GM13976 (cell line): Measurements from ENCODE around the gene CREB3L1.
A peak's percentile ranks its signal among the peaks of the same experiment; 100 is the strongest.

Source experiments
- DNase-seq: peaks from one replicate; pipeline ENCODE4 v3.0.0; 2012; ENCODE audit warnings: low spot score
- in situ Hi-C: fragments of 300-500 bp; cut with MboI; formaldehyde crosslinking; loops from one replicate; pipeline ENCODE4 v1.12.0; 2022; ENCODE audit warnings: low sequenced_read_pairs, mixed read lengths, inconsistent platforms; ENCODE audit not compliant: unreplicated experiment
- TF ChIP-seq, protein P1 (sequence below): IDR thresholded peaks from 2 replicates; pipeline ENCODE4 v1.5.1; 2012; ENCODE audit warnings: borderline replicate concordance, mild to moderate bottlenecking; ENCODE audit not compliant: insufficient read depth; ENCODE audit errors: extremely low read depth, missing control alignments, control extremely low read depth

CREB3L1 gene

DNA sequence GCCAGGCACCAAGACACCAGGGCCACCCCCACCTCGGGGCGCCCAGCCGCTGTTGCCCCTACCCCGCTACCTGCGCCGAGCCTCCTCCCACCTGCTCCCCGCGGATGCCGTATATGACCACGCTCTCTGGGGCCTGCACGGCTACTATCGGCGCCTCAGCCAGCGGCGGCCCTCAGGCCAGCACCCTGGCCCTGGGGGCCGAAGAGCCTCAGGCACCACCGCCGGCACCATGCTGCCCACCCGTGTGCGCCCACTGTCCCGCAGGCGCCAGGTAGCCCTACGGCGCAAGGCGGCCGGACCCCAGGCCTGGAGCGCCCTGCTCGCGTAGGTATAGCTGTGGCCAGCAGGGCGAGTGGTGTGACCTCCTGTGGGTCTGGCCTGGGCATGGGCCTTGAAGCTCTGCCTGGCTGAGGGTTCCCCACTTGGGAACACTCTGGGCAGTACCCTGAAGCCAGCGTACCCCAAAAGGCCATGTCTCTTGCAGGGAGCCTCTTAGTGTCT, 89.2 kb downstream of the CREB3L1 start:
- in situ Hi-C loops, result no loop called here

DNA sequence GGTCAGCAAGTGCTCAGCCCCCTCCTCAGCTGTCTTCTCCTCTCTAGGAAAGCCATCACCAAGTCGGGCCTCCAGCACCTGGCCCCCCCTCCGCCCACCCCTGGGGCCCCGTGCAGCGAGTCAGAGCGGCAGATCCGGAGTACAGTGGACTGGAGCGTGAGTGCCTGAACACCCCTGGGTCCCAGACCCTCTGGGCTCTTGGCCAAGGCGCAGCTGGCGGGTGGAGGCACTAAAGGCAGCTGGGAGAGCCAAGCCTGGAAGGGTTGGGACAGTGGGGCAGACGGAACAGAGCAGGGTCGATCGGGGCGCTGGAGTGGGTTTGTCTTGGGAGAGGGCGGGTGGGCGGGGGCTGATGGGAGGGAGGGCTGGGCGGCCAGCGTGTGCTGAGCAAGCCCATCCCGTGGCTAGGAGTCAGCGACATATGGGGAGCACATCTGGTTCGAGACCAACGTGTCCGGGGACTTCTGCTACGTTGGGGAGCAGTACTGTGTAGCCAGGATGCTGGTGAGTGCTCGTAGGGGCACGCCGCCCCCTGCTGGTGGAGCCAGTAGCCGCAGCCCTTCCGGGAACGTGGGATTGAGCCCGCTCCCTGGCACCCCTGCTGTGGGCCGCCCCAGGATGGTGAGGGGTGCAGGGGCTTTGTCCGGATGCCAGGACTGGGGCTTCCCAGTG, 89.9 kb downstream of the CREB3L1 start:
- TF ChIP-seq, protein P1, sequence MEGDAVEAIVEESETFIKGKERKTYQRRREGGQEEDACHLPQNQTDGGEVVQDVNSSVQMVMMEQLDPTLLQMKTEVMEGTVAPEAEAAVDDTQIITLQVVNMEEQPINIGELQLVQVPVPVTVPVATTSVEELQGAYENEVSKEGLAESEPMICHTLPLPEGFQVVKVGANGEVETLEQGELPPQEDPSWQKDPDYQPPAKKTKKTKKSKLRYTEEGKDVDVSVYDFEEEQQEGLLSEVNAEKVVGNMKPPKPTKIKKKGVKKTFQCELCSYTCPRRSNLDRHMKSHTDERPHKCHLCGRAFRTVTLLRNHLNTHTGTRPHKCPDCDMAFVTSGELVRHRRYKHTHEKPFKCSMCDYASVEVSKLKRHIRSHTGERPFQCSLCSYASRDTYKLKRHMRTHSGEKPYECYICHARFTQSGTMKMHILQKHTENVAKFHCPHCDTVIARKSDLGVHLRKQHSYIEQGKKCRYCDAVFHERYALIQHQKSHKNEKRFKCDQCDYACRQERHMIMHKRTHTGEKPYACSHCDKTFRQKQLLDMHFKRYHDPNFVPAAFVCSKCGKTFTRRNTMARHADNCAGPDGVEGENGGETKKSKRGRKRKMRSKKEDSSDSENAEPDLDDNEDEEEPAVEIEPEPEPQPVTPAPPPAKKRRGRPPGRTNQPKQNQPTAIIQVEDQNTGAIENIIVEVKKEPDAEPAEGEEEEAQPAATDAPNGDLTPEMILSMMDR, result peak; percentile 92
- in situ Hi-C loops, result no loop called here
- DNase-seq, result peak; percentile 85

More for the DNA sequence above, 89.2 kb downstream of the CREB3L1 start:
- TF ChIP-seq, protein P1, result no peak
- no peak for DNase-seq

DNA sequence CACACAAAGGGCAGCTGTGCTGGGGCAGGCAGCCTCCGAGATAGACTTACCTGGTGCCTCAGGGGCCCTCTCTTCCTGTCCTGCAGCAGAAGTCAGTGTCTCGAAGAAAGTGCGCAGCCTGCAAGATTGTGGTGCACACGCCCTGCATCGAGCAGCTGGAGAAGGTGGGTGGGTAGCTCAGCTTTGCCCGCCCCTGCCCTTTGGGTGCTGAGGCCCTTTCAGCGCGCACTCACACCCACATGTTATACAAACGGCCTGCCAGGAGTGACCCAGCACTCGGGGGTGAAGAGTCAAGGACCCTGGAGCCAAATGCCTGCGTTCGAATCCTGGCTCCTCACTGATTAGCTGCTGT, 90.4 kb downstream of the CREB3L1 start:
- DNase-seq, result no peak
- TF ChIP-seq, protein P1, result no peak
- in situ Hi-C loops, result no loop called here

DNA sequence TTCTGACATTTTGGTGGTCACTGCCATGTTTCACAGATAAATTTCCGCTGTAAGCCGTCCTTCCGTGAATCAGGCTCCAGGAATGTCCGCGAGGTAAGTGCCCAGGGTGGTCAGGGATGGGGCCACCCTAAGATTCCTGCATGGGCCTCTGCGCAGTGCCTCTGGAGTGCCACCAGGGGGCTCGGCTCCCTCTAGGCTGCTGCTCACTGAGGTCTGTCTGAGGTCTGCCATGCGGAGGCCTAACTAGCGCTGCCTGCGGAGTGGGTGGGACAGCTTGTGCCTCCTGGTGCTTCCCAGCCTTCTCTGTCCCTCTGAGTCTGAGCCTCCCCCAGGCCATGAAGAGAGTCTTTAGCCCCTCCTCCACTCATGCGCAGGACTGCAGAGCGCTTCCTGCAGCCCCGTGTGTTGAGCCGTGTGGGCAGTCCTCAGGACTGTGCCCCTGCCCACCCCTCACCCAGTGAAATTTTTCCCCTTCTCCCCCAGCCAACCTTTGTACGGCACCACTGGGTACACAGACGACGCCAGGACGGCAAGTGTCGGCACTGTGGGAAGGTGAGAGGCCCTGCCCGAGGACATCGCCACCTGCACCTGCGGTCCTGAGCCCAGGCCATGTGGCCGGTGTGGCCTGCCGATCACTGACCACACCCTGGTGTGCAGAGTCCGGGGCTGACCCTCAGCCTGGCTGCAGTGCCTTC, 92.1 kb downstream of the CREB3L1 start:
- DNase-seq, result peak; percentile 84
- in situ Hi-C loops, result no loop called here
- TF ChIP-seq, protein P1, result peak; percentile 81

DNA sequence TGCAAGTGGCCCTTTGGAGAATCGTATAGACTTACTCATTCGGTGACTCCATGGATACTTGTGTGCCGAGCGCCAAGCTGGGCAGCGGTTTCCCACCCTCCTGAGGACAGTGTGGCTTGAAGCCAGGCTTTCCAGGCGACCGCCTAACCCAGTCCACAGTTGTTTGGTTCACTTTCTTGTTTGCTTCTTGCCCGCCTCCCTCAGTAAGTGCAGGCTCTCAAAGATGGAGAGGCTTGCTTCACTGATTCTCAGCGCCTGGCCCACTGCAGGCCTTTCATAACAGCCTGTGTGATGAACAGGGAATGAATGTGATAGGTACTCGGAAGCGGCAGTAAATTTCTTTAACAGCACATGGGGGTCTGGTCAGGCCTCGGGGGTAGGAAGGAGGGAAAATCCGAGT, 92.8 kb downstream of the CREB3L1 start:
- no peak for DNase-seq
- TF ChIP-seq, protein P1, result no peak
- in situ Hi-C loops, result no loop called here
